H4 (cell line): ENCODE measurements around the gene POMZP3. TPM values are rescaled to one million over a fixed set of nuclear protein-coding genes. Genes with fewer than 3 reads are reported as not detected.
"Not testable (repeated sequence)": the region's sequence is repeated elsewhere in the genome, so short reads cannot be mapped to it uniquely, and the experiment has no call there.

ENCODE experiments used
- DNase-seq: peaks from one replicate; pipeline ENCODE4 v3.0.0-alpha.2; 2015; ENCODE audit warnings: low spot score
- total RNA-seq: library from RNA; depleted of rRNA; stranded (reverse); fragments of >200 nt; shearing (Covaris generic); gene quantifications from 2 replicates; pipeline ENCODE4 v1.2.3, GENCODE V29; 2014; rRNA removed

The POMZP3 gene
- 2.7 and 5.1 TPM in 2 replicates for total RNA-seq

GRCh38 chr7:76626989-76627642, at the start of gene POMZP3:
Gene POMZP3, minus strand, starts transcription at chr7:76627279. Its CDS starts 1,215 bp downstream, at chr7:76626064.
- DNase-seq = not testable (repeated sequence)

GRCh38 chr7:76675783-76676182, 48.7 kb upstream of the POMZP3 start:
- DNase-seq = not testable (repeated sequence)

- DNase-seq = not testable (repeated sequence)
Observed at GRCh38 chr7:76673346-76673745, 46.3 kb upstream of the POMZP3 start.

- not testable (repeated sequence) for DNase-seq
Observed at GRCh38 chr7:76659212-76659611, 32.1 kb upstream of the POMZP3 start.

- DNase-seq = peak; percentile 6
Observed at GRCh38 chr7:76656425-76656824, 29.3 kb upstream of the POMZP3 start.

GRCh38 chr7:76642620-76643019, 15.5 kb upstream of the POMZP3 start:
- DNase-seq = not testable (repeated sequence)

- peak; percentile 9 for DNase-seq
Observed at GRCh38 chr7:76637061-76637691, 10.1 kb upstream of the POMZP3 start.

GRCh38 chr7:76626581-76626980, 498 bp downstream of the POMZP3 start:
- DNase-seq = not testable (repeated sequence)

GRCh38 chr7:76619439-76620190, 7.5 kb downstream of the POMZP3 start:
- not testable (repeated sequence) for DNase-seq

GRCh38 chr7:76613783-76614182, 13.3 kb downstream of the POMZP3 start:
- DNase-seq = not testable (repeated sequence)

- not testable (repeated sequence) for DNase-seq
Observed at GRCh38 chr7:76612232-76612631, 14.8 kb downstream of the POMZP3 start.

GRCh38 chr7:76609864-76610263, 17.2 kb downstream of the POMZP3 start:
- DNase-seq = not testable (repeated sequence)

- peak; percentile 11 for DNase-seq
Observed at GRCh38 chr7:76608469-76608868, 18.6 kb downstream of the POMZP3 start.

GRCh38 chr7:76606027-76606426, 21.1 kb downstream of the POMZP3 start:
- peak; percentile 95 for DNase-seq

- not testable (repeated sequence) for DNase-seq
Observed at GRCh38 chr7:76600650-76601049, 26.4 kb downstream of the POMZP3 start.

- not testable (repeated sequence) for DNase-seq
Observed at GRCh38 chr7:76600116-76600482, 27.0 kb downstream of the POMZP3 start.

GRCh38 chr7:76598590-76599264, 28.4 kb downstream of the POMZP3 start:
- not testable (repeated sequence) for DNase-seq

- not testable (repeated sequence) for DNase-seq
Observed at GRCh38 chr7:76597288-76597687, 29.8 kb downstream of the POMZP3 start.

GRCh38 chr7:76592694-76593093, 34.4 kb downstream of the POMZP3 start:
- not testable (repeated sequence) for DNase-seq

GRCh38 chr7:76591602-76592304, 35.3 kb downstream of the POMZP3 start:
- DNase-seq = not testable (repeated sequence)

GRCh38 chr7:76591033-76591432, 36.0 kb downstream of the POMZP3 start:
- DNase-seq = not testable (repeated sequence)
